Peyer's patch (tissue), 4 donors: ENCODE results near the gene EYA2. TPM values are rescaled to one million over a fixed set of nuclear protein-coding genes. Genes with fewer than 3 reads are reported as not detected.

Experiments used
- DNase-seq, 3 donors: peaks; one replicate each; pipeline ENCODE4 v3.0.0-alpha.2; 2017 to 2019
- H3K27ac ChIP-seq, 4 donors: fragments of 200-600 bp; sonication (generic); one replicate each; pipeline ENCODE4 v1.5.1; 2016 to 2019
- H3K27me3 ChIP-seq, 2 donors: fragments of 200-600 bp; sonication (generic); one replicate each; pipeline ENCODE4 v1.5.1; 2019
- H3K36me3 ChIP-seq, 3 donors: fragments of 200-600 bp; sonication (generic); one replicate each; pipeline ENCODE4 v1.5.1; 2016 to 2019
- H3K4me1 ChIP-seq, 4 donors: fragments of 200-600 bp; sonication (generic); one replicate each; pipeline ENCODE4 v1.5.1; 2016 to 2019
- H3K4me3 ChIP-seq, 4 donors: fragments of 200-600 bp; sonication (generic); 1 replicate in 3 of 4; 2 replicates in 1 of 4; pipeline ENCODE4 v1.5.1; 2016 to 2019; ENCODE audit warnings: mild to moderate bottlenecking in 1 of 4
- H3K9me3 ChIP-seq, 4 donors: fragments of 200-600 bp; sonication (generic); one replicate each; pipeline ENCODE4 v1.5.1; 2016 to 2019; ENCODE audit warnings: mild to moderate bottlenecking in 1 of 4
- CTCF ChIP-seq, 6 experiments: fragments of 450-650 bp in 4 of 6; fragments of 200-600 bp in 2 of 6; sonication (generic) in 1 of 6; IDR thresholded peaks; one replicate each; pipeline ENCODE4 v1.5.1; 2017 to 2019; ENCODE audit warnings: antibody characterized with exemption in 6 of 6, mild to moderate bottlenecking in 3 of 6, moderate library complexity in 1 of 6
- POLR2A ChIP-seq, 2 donors: fragments of 450-650 bp; IDR thresholded peaks; one replicate each; pipeline ENCODE4 v1.5.1; 2017; ENCODE audit warnings: antibody characterized with exemption in 2 of 2, mild to moderate bottlenecking in 2 of 2, moderate library complexity in 2 of 2
- total RNA-seq, 4 donors: library from RNA; depleted of rRNA; stranded (reverse); fragments of >200 nt; gene quantifications; one replicate each; pipeline ENCODE4 v1.1.0, GENCODE V29; 2016

EYA2 gene
- total RNA-seq, 4 donors from 2014 or later = 0.40 to 1.7 TPM; not detected in 2

DNA sequence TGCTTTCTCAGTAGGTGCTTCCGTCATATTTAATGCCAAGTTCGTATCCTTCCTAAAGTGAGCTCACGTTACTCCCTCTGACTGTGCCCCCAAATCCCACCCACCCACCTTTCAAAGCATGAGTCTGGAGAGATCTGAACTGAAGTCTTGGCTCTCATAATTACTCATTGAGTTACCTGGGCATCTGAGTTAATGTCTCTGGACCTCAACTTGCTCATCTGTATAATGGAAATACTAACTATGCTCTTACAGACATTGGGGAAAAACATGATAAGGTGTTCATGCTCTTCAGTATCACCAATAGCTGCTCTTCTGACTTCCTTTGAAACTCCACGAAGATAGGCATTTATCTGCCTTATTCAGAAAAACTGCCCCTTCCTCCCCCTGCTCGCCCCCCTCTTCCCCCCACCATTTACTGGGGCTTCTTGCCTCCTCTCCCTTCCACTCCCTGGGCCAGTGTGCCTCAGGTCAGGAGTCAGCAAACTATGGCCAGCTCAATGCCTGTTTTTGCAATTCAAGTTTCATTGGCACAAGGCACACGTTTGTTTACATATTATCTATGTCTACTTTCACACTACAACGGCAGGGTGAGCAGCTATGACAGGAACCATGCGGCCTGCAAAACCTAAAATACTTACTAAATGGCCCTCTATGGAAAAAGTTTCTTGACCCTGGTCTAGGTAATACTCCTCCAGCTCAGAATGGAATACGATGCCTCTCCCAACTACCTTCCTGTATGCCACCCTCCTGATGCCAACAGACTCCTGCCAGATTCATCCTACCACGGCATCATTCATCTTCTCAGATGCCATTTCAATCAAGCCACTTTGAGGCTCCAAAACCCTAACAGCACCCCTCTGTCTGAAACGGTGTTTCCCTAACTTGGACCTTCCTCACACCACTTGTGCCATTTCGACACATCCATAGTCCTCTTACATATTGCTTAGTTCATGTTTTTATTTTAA, 323.1 kb downstream of the EYA2 start:
- peaks cover 0 to 95% (median 0%) of the 10 kb centered on the region in 3 donors for H3K36me3 ChIP-seq
- H3K4me3 ChIP-seq = no peak overlapping the region
- no peak overlapping the region for H3K27ac ChIP-seq
- TF ChIP-seq POLR2A (IDR thresholded peaks at IDR 0.05) (no peak), CTCF (IDR thresholded peaks at IDR 0.05) (no peak)
- no peak for DNase-seq
- H3K27me3 ChIP-seq = no peaks in the 10 kb centered on the region
- no peaks in the 10 kb centered on the region for H3K9me3 ChIP-seq
- H3K4me1 ChIP-seq = no peaks in the 10 kb centered on the region

DNA sequence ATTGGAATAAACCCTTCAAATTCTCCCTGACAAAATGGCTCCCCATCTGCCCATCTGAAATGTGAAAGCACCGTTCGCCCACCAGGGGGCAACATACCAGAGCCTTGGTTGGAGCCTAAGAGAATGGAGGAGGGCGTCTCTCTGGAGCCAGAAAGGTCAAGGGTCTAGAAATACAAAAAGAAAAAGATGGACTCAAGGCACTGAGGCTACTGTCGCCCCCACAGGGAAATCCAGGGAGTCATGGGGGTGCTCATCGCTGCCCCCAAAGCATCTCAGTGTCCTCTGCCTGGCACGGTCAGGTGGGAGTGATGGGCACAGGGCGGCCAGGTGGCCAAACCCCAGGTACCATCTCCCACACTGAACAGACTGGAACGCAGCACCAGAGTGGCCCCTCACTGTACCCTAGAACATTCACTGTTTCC, 325.5 kb downstream of the EYA2 start:
- peak in 2 of 3 donors; percentile 44 to 65 for DNase-seq
- Histone ChIP-seq H3K27me3 (no peaks in the 10 kb centered on the region), H3K27ac (no peak overlapping the region), H3K4me1 (no peaks in the 10 kb centered on the region), H3K4me3 (no peak overlapping the region), H3K9me3 (no peaks in the 10 kb centered on the region), H3K36me3 (peaks cover 0 to 95% (median 0%) of the 10 kb centered on the region in 3 donors)
- TF ChIP-seq CTCF (IDR thresholded peaks at IDR 0.05) (peak in 5 of 6 experiments; percentile 23 to 64 (median 46)), POLR2A (IDR thresholded peaks at IDR 0.05) (no peak)

- H3K27me3 ChIP-seq = no peaks in the 10 kb centered on the region
- H3K4me1 ChIP-seq = no peaks in the 10 kb centered on the region
- no peak overlapping the region for H3K4me3 ChIP-seq
- no peaks in the 10 kb centered on the region for H3K9me3 ChIP-seq
- DNase-seq = no peak
- TF ChIP-seq POLR2A (IDR thresholded peaks at IDR 0.05) = no peak
- TF ChIP-seq CTCF (IDR thresholded peaks at IDR 0.05) = no peak
- peaks cover 0 to 94% (median 0%) of the 10 kb centered on the region in 3 donors for H3K36me3 ChIP-seq
- H3K27ac ChIP-seq = no peak overlapping the region
Observed at GRCh38 chr20:47221036-47221625, 326.5 kb downstream of the EYA2 start.

DNA sequence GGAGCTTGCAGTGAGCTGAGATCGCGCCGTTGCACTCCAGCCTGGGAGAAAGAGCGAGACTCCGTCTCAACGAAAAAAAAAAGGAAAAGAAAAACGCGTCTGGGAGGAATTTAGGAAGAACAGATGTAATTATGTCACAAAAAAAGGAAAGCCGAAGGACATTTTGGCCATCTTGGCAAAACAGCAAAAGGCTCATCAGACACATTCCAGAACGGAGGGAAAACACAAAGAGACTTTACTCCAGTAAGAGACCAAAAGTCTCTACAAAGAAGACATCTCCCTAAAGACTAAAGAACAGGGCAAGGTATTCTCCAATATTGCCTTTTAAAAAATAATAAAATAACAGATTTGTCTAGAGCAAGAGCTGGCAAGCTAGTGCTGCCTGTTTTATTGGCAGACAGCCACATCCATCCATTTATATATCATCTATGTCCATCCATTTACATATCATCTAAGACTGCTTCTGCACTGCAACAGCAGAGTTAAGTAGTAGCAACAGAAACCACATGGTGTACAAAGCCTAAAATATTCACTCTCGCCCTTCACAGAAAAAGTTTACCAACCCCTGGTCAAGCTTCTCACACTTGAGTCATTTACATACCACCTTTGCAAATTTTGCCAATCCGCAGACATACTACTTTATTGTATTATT, 328.0 kb downstream of the EYA2 start:
- H3K27ac ChIP-seq = no peak overlapping the region
- TF ChIP-seq POLR2A (IDR thresholded peaks at IDR 0.05) (no peak), CTCF (IDR thresholded peaks at IDR 0.05) (no peak)
- H3K36me3 ChIP-seq = peaks cover 0 to 96% (median 0%) of the 10 kb centered on the region in 3 donors
- H3K4me3 ChIP-seq = no peak overlapping the region
- no peaks in the 10 kb centered on the region for H3K27me3 ChIP-seq
- no peaks in the 10 kb centered on the region for H3K4me1 ChIP-seq
- DNase-seq = no peak
- H3K9me3 ChIP-seq = no peaks in the 10 kb centered on the region

GRCh38 chr20:47223896-47224295, 329.3 kb downstream of the EYA2 start:
- Histone ChIP-seq H3K9me3 (no peaks in the 10 kb centered on the region), H3K27me3 (no peaks in the 10 kb centered on the region), H3K4me3 (no peak overlapping the region), H3K36me3 (peaks cover 0 to 97% (median 0%) of the 10 kb centered on the region in 3 donors), H3K4me1 (no peaks in the 10 kb centered on the region), H3K27ac (no peak overlapping the region)
- DNase-seq = no peak
- TF ChIP-seq POLR2A (IDR thresholded peaks at IDR 0.05) (no peak), CTCF (IDR thresholded peaks at IDR 0.05) (no peak)
